Immature natural killer cell (primary cell): ENCODE data around the gene METTL22. TPM values are rescaled to one million over a fixed set of nuclear protein-coding genes. Genes with fewer than 3 reads are reported as not detected.

ENCODE experiments used
- DNase-seq, 3 donors: peaks; one replicate each; pipeline ENCODE4 v3.0.0; 2022; ENCODE audit warnings: mixed read lengths in 1 of 3
- H3K27ac Mint-ChIP-seq, 6 donors: one replicate each; pipeline ENCODE4 v1.8.0; 2020; ENCODE audit warnings: mixed read lengths in 6 of 6, mild to moderate bottlenecking in 5 of 6, inconsistent platforms in 4 of 6, moderate library complexity in 3 of 6
- H3K27me3 Mint-ChIP-seq, 3 donors: one replicate each; pipeline ENCODE4 v1.8.0; 2020 to 2021; ENCODE audit warnings: low read depth in 3 of 3, mild to moderate bottlenecking in 3 of 3, mixed read lengths in 3 of 3, moderate library complexity in 3 of 3, inconsistent platforms in 1 of 3
- H3K36me3 Mint-ChIP-seq, 3 donors: one replicate each; pipeline ENCODE4 v1.8.0; 2020; ENCODE audit warnings: mixed read lengths in 3 of 3, inconsistent platforms in 2 of 3, mild to moderate bottlenecking in 2 of 3
- H3K4me1 Mint-ChIP-seq, 2 donors: one replicate each; pipeline ENCODE4 v1.8.0; 2020; ENCODE audit warnings: inconsistent platforms in 2 of 2, mild to moderate bottlenecking in 2 of 2, mixed read lengths in 2 of 2, moderate library complexity in 1 of 2
- H3K4me3 Mint-ChIP-seq, 5 donors: one replicate each; pipeline ENCODE4 v1.8.0; 2020; ENCODE audit warnings: mild to moderate bottlenecking in 5 of 5, mixed read lengths in 5 of 5, inconsistent platforms in 3 of 5, moderate library complexity in 3 of 5
- H3K9me3 Mint-ChIP-seq, 6 donors: one replicate each; pipeline ENCODE4 v1.8.0; 2020; ENCODE audit warnings: mild to moderate bottlenecking in 6 of 6, mixed read lengths in 6 of 6, inconsistent platforms in 4 of 6, moderate library complexity in 3 of 6
- polyA plus RNA-seq, 3 donors: library from polyadenylated mRNA; unstranded; fragments of 300-500 nt; fragmentation: Illumina TruSeq; gene quantifications; one replicate each; pipeline ENCODE4 v1.2.3, GENCODE V29; 2021

The METTL22 gene
- polyA plus RNA-seq, 3 donors from 2014 or later, result 7.5 to 9.9 (median 9.4) TPM

DNA sequence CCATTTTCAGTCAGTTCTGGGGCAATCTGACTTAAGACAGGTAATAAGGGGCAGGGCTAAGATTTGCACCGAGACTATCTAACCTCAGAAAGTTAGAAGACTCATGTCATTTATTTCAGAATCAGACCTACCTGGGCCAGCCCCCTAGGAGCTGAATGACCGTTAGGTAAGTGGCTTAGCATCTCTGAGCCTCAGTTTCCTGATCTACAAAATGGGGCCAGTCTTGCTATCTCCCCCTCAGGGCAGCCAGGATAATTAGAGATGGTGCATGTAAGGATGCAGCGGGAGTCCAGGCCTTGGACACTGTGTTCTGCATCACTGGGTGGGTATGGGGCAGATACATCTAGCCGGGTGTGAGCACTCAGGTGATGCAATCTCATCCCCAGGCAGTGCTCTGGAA is 10.4 kb upstream of the METTL22 start:
- Mint-ChIP-seq H3K4me3 (peak overlapping the region in 1 of 5 donors; percentile 5), H3K27me3 (peaks cover 5 to 14% (median 8%) of the 10 kb centered on the region in 3 donors), H3K4me1 (no peaks in the 10 kb centered on the region), H3K36me3 (no peaks in the 10 kb centered on the region), H3K9me3 (no peaks in the 10 kb centered on the region), H3K27ac (no peak overlapping the region)
- DNase-seq, result no peak

DNA sequence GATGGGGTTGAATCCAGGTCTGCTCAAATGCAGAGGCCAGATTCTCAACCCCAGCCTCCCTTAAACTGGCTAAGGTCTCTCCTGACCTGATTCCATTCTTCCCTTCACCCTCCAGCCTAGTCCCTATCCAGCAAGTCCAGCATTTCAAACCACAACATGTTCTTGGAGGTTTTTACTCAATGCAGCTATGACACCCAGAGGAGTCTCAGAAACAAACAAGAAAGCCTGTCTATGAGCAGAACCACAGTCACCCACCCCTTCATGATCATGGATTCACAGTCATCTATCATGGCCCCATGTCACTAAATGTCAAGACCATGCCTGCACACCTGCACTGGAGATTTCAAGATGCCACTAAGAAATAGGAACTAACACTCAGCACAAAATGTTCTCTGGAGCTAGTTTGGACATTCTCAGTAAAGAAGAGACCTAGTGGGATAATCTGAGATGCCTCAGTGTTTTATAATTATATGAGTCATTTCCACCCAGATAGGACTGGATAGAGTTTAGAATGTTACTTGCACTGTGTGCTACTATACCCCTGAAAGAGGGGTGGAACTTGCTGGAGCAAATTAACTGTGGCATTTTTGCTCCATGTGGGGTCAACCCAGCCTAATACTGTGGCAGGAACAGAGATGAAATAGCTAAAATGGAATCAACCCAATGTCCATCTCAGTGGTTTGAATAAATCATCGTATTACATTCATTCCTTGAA is 9.5 kb upstream of the METTL22 start:
- H3K4me3 Mint-ChIP-seq, result no peak overlapping the region
- H3K4me1 Mint-ChIP-seq, result no peaks in the 10 kb centered on the region
- H3K9me3 Mint-ChIP-seq, result no peaks in the 10 kb centered on the region
- H3K27ac Mint-ChIP-seq, result no peak overlapping the region
- H3K27me3 Mint-ChIP-seq, result peaks cover 5 to 9% (median 8%) of the 10 kb centered on the region in 3 donors
- DNase-seq, result no peak
- H3K36me3 Mint-ChIP-seq, result no peaks in the 10 kb centered on the region

DNA sequence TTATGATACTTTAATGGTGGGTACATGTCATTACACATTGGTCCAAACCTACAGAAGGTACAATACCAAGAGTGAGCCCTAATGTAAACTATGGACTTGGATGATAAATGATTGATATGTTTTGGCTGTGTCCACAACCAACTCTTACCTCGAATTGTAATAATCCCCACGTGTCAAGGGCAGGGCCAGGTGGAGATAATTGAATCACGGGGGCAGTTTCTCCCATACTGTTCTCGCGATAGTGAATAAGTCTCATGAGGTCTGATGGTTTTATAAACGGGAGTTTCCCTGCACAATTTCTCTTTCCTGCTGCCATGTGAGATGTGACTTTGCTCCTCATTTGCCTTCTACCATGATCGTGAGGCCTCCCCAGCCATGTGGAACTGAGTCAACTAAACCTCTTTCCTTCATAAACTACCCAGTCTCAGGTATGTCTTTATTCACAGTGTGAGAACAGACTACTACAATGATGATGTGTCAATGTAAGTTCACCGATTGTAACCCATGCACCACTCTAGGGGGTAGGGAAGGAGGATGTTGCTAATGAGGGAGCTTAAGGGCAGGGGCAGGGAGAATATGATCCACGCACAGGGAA is 7.0 kb upstream of the METTL22 start:
- Mint-ChIP-seq H3K27me3 (peaks cover 5 to 11% (median 6%) of the 10 kb centered on the region in 3 donors), H3K4me1 (no peaks in the 10 kb centered on the region), H3K9me3 (no peaks in the 10 kb centered on the region), H3K4me3 (no peak overlapping the region), H3K27ac (no peak overlapping the region), H3K36me3 (no peaks in the 10 kb centered on the region)
- DNase-seq, result no peak

DNA sequence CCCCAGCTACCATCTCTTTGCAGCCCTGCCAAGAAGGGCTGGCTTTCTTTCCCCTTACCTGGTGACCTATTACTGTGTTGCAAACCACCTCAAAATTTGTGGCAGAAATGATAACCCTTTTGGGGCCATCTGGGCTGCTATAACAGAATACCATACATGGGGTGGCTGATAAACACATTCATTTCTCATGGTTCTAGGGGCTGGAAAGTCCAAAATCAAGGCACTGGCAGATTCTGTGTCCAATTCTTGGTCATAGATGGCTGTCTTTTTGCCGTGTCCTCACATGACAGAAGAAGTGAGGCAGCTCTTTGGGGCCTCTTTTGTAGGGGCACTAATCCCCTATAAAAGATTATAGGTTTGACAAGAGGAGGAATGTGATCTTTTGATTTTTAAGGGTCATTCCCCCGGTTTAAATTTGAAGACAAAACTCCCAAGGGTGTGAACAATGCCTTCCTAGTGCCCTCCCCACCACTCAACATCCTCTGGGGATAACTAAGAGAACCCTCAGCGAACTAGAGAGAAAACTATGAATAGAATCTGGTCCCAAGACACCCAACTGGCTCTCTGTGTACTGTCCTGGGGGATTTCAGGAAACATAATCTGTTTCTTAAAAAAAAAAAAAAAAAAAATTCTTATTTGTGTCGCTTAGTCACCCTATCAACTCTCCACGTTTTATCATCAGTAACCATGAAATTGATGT is 1.7 kb upstream of the METTL22 start:
- H3K4me1 Mint-ChIP-seq, result peaks cover 13 to 15% of the 10 kb centered on the region in 2 donors
- H3K4me3 Mint-ChIP-seq, result peak overlapping the region in 2 of 5 donors; percentile 86 to 92
- no peak overlapping the region for H3K27ac Mint-ChIP-seq
- no peaks in the 10 kb centered on the region for H3K9me3 Mint-ChIP-seq
- H3K27me3 Mint-ChIP-seq, result peaks cover 3 to 13% (median 10%) of the 10 kb centered on the region in 3 donors
- peaks cover 0 to 2% (median 0%) of the 10 kb centered on the region in 3 donors for H3K36me3 Mint-ChIP-seq
- DNase-seq, result no peak

DNA sequence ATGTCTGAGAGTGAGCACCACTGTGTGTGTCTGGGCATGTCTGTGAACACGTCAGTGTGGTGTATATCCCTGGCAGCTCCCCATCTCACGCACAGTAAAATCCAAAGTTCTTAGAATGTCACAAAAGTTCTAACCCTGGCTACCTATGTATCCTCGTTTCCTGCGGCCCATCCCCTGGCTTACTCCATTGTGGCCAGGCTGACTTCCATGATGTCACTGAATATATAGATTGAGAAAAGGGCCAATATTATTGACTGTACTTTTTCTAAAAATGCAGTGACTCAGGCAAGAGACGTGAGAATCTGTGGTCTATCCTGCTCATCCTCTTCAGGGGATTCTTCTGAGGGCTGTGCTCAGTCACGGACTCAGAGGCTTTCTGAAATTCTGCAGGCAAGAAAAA is 963 bp upstream of the METTL22 start:
- H3K4me3 Mint-ChIP-seq, result peak overlapping the region; percentile 86 to 95 (median 92)
- peaks cover 13 to 19% of the 10 kb centered on the region in 2 donors for H3K4me1 Mint-ChIP-seq

DNA sequence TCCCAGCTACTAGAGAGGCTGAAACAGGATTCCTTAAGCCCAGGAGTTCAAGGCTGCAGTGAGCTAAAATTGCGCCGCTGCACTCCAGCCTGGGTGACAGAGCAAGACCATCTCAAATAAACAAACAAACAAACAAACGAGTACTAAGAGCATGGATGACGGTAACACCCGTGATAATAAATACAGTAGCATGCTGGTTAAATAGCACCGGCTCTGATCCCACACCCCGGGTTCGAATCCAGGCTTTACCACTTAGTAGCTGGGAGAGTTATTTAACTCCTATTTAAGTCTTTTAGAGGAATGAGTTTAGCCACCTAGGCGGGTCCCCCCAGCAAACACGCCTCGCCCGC is 301 bp upstream of the METTL22 start:
- Mint-ChIP-seq H3K4me3 (peak overlapping the region; percentile 86 to 95 (median 92)), H3K27me3 (peaks cover 3 to 13% (median 7%) of the 10 kb centered on the region in 3 donors), H3K4me1 (peaks cover 13 to 19% of the 10 kb centered on the region in 2 donors), H3K9me3 (no peaks in the 10 kb centered on the region), H3K27ac (peak overlapping the region; percentile 29 to 89 (median 82)), H3K36me3 (peaks cover 0 to 5% (median 0%) of the 10 kb centered on the region in 3 donors)
- DNase-seq, result no peak

More for the DNA sequence above, 963 bp upstream of the METTL22 start:
- Mint-ChIP-seq H3K36me3 (peaks cover 0 to 5% (median 0%) of the 10 kb centered on the region in 3 donors), H3K27me3 (peaks cover 3 to 13% (median 7%) of the 10 kb centered on the region in 3 donors), H3K27ac (peak overlapping the region in 1 of 6 donors; percentile 84), H3K9me3 (no peaks in the 10 kb centered on the region)
- DNase-seq, result no peak

DNA sequence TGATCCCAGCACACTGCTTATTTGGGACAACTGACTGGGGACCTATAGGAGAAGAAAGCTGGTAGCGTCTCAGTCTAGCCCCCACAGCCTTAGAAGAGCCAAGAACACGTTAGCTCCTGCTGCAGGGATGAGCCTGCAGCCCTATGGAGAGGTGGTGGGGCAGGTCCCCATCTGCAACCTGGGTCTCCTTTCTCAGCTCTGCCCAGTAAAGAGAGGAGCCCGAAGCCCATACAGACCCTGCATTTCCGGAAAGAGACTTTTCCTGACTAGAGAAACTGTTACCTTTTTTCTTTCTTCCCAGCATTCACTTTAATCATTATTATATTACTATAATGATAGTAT is 788 bp downstream of the METTL22 start:
- no peak for DNase-seq

DNA sequence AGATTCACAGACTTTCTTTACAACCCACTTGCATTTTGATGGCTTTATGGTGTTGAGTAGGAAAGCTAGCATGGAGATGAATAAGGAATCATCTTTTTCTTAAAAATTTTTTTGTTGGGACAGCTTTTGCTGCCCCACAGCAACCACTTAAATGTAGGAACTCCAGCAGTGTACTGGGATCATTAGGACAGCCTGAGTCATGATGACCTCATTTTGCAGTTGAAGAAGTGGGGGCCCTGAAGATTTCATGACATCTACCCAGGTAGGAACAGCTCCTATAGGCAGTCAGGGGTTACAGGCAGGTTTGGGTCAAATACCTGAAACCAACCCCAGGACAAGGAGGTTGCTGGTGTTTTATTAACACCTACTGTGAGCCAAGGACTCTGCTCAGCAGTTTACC is 2.1 kb downstream of the METTL22 start:
- H3K4me1 Mint-ChIP-seq, result peaks cover 13 to 27% of the 10 kb centered on the region in 2 donors
- DNase-seq, result no peak
- H3K4me3 Mint-ChIP-seq, result peak overlapping the region; percentile 10 to 86 (median 38)
- H3K27ac Mint-ChIP-seq, result no peak overlapping the region
- H3K27me3 Mint-ChIP-seq, result peaks cover 3 to 9% (median 6%) of the 10 kb centered on the region in 3 donors
- peaks cover 9 to 23% (median 16%) of the 10 kb centered on the region in 3 donors for H3K36me3 Mint-ChIP-seq
- H3K9me3 Mint-ChIP-seq, result no peaks in the 10 kb centered on the region

More for the DNA sequence above, 788 bp downstream of the METTL22 start:
- Mint-ChIP-seq H3K4me1 (peaks cover 13 to 19% of the 10 kb centered on the region in 2 donors), H3K27ac (peak overlapping the region; percentile 72 to 89 (median 82)), H3K27me3 (peaks cover 3 to 13% (median 6%) of the 10 kb centered on the region in 3 donors), H3K36me3 (peaks cover 4 to 11% (median 5%) of the 10 kb centered on the region in 3 donors), H3K4me3 (peak overlapping the region; percentile 86 to 95 (median 92)), H3K9me3 (no peaks in the 10 kb centered on the region)

DNA sequence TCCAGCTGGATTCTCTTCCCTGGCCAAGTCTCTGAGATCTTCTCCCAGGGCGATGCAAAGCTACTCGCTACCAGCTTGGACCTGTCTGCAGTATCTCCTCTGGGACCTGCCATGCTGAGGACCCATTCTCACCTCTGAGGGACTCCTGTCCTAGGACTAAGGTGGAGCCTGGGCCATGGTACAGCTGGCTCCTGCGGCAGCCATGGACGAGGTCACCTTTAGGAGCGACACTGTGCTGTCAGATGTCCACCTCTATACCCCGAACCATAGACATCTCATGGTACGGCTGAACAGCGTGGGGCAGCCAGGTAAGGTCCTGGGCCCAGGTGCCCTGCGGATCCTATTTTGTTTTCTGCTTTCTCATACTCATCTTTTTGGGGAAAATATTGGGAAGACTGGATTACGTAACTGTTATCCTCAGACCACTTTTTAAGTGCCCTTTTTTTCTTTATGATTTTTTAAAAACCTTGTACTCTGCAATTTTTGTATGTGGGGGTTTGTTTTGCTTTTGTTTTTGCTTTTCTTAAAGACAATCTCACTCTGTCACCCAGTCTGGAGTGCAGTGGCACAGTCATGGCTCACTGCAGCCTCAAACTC is 4.1 kb downstream of the METTL22 start:
- Mint-ChIP-seq H3K4me3 (no peak overlapping the region), H3K27me3 (peaks cover 0 to 8% (median 6%) of the 10 kb centered on the region in 3 donors), H3K4me1 (peaks cover 13 to 28% of the 10 kb centered on the region in 2 donors), H3K36me3 (peaks cover 13 to 36% (median 25%) of the 10 kb centered on the region in 3 donors), H3K9me3 (no peaks in the 10 kb centered on the region), H3K27ac (peak overlapping the region in 1 of 6 donors; percentile 11)
- DNase-seq, result no peak

DNA sequence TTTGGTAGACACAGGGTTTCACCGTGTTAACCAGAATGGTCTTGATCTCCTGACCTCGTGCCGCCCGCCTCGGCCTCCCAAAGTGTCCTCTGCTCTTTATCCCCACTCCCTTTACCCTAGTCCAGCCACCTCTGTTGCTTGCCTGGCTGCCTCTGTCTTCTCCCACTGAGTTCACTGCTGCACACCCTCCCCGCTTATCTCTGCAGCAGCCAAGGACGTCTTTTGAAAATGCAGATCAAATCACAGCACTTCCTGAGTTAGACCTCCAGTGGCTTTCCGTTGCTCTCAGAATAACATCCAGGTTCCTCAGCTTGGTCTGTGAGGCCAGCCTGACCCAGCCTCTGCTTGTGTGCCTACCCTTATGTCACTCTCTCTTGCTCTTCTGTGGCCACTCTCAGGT is 5.4 kb downstream of the METTL22 start:
- Mint-ChIP-seq H3K4me3 (no peak overlapping the region), H3K27me3 (no peaks in the 10 kb centered on the region), H3K27ac (no peak overlapping the region), H3K4me1 (peaks cover 12 to 26% of the 10 kb centered on the region in 2 donors), H3K36me3 (peaks cover 15 to 46% (median 29%) of the 10 kb centered on the region in 3 donors), H3K9me3 (no peaks in the 10 kb centered on the region)
- no peak for DNase-seq

DNA sequence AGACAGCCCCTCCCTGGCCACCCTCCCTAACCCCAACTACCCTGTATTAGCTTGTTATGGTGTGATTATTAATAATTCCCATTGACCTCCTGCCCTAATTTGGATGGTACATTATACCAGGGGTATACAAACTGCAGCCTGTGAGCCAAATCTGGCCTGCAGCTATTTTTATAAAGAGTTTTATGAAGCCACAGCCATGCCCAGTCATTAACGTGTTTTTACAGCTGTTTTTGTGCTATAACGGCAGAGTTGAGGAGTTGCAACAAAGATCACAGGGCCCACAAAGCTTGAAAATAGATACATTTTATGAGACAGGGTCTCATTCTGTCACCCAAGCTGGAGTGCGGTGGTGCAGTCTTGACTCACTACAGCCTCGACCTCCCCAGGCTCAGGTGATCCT is 6.0 kb downstream of the METTL22 start:
- peaks cover 7 to 20% of the 10 kb centered on the region in 2 donors for H3K4me1 Mint-ChIP-seq
- no peaks in the 10 kb centered on the region for H3K9me3 Mint-ChIP-seq
- H3K36me3 Mint-ChIP-seq, result peaks cover 18 to 51% (median 34%) of the 10 kb centered on the region in 3 donors
- DNase-seq, result no peak
- no peak overlapping the region for H3K4me3 Mint-ChIP-seq
- no peaks in the 10 kb centered on the region for H3K27me3 Mint-ChIP-seq
- H3K27ac Mint-ChIP-seq, result no peak overlapping the region

DNA sequence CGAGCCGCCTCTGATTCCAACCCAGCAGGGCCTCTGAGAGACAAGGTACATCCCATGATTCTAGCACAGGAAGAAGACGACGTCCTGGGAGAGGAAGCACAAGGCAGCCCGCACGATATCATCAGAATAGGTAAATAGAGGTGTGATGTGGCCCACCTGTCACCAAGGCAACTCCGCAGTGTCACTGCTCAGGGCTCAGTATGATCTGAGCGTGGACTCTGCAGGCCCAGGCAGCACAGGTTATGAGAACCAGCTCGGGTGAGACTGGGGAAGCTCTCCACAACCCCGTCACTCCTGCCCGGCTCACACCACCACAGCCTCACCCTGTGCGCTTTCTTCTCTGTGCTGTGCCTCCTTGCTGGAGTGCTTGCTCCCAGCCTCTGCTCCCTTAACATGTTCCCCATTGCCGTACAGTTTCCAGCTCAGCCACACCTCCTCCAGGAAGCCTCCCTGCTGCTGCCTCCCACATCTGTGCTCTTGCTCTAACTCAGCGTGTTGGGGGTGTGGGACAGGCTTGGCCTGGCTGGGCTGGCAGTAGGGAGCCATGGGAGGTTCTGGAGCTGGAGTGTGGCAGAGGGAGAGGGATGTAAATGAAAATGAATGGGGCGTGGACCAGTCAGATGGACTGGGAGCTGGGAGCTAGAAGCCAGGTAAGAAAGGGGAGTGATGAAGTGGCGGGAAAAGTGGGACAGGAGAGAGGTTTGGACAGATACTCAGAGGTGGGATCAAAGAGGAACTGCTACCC is 7.7 kb downstream of the METTL22 start:
- H3K9me3 Mint-ChIP-seq, result no peaks in the 10 kb centered on the region

More for the DNA sequence above, 7.7 kb downstream of the METTL22 start:
- peaks cover 18 to 60% (median 40%) of the 10 kb centered on the region in 3 donors for H3K36me3 Mint-ChIP-seq
- no peak overlapping the region for H3K4me3 Mint-ChIP-seq
- H3K27me3 Mint-ChIP-seq, result no peaks in the 10 kb centered on the region
- peaks cover 0 to 22% of the 10 kb centered on the region in 2 donors for H3K4me1 Mint-ChIP-seq
- no peak for DNase-seq
- peak overlapping the region in 1 of 6 donors; percentile 34 for H3K27ac Mint-ChIP-seq
